Measurements from ENCODE around the gene IRF2BPL. TPM values are rescaled to one million over a fixed set of nuclear protein-coding genes. Genes with fewer than 3 reads are reported as not detected.

Gene IRF2BPL
- total RNA-seq, 2 donors from 2014 or later: 18.3 to 27.1 TPM

- peak overlapping the region in 1 of 2 donors; percentile 75 for H3K9ac ChIP-seq (ENCODE audit: low read depth in 2 of 2, low read length in 2 of 2)
- no peaks in the 10 kb centered on the region for H3K27me3 ChIP-seq
- peak overlapping the region; percentile 100 for H3K27ac ChIP-seq
- no peak overlapping the region for H3K4me3 ChIP-seq
- H3K4me1 ChIP-seq: peaks cover 9% of the 10 kb centered on the region
- intact Hi-C loops (cut with DNase I): no loop called here
- no peaks in the 10 kb centered on the region for H3K9me3 ChIP-seq
- TF ChIP-seq CTCF (IDR thresholded peaks at IDR 0.05): no peak
- no peak for DNase-seq
- H3K36me3 ChIP-seq: no peaks in the 10 kb centered on the region
Measured at GRCh38 chr14:77031759-77032490, 3.4 kb upstream of the IRF2BPL start.

- H3K9ac ChIP-seq (ENCODE audit: low read depth in 2 of 2, low read length in 2 of 2): peak overlapping the region; percentile 93 to 96
- intact Hi-C loops (cut with DNase I): loop anchor here (5.0 kb wide), 1 partner anchor 70 kb away; no protein-coding TSS in a partner anchor
- H3K36me3 ChIP-seq: no peaks in the 10 kb centered on the region
- peak overlapping the region; percentile 73 for H3K4me3 ChIP-seq
- peak; percentile 75 for DNase-seq
- H3K4me1 ChIP-seq: peaks cover 22% of the 10 kb centered on the region
- H3K9me3 ChIP-seq: no peaks in the 10 kb centered on the region
- peak overlapping the region; percentile 100 for H3K27ac ChIP-seq
- H3K27me3 ChIP-seq: no peaks in the 10 kb centered on the region
- no peak for TF ChIP-seq CTCF (IDR thresholded peaks at IDR 0.05)
Measured at GRCh38 chr14:77027538-77028383, 747 bp downstream of the IRF2BPL start.

- intact Hi-C loops (cut with DNase I): loop anchor here (5.0 kb wide), 1 partner anchor 70 kb away; no protein-coding TSS in a partner anchor
- Histone ChIP-seq H3K36me3 (no peaks in the 10 kb centered on the region), H3K9ac (ENCODE audit: low read depth in 2 of 2, low read length in 2 of 2) (peak overlapping the region; percentile 93 to 96), H3K9me3 (no peaks in the 10 kb centered on the region), H3K4me1 (peaks cover 25% of the 10 kb centered on the region), H3K4me3 (peak overlapping the region; percentile 73), H3K27me3 (no peaks in the 10 kb centered on the region), H3K27ac (peak overlapping the region; percentile 100)
- no peak for TF ChIP-seq CTCF (IDR thresholded peaks at IDR 0.05)
- DNase-seq: no peak
Measured at GRCh38 chr14:77026930-77027537, 1.5 kb downstream of the IRF2BPL start.

GRCh38 chr14:77026166-77026929 lies 2.2 kb downstream of the IRF2BPL start:
- peak overlapping the region; percentile 78 to 96 for H3K9ac ChIP-seq (ENCODE audit: low read depth in 2 of 2, low read length in 2 of 2)
- no peaks in the 10 kb centered on the region for H3K9me3 ChIP-seq
- no peak for DNase-seq
- H3K4me3 ChIP-seq: peak overlapping the region; percentile 73
- peak overlapping the region; percentile 100 for H3K27ac ChIP-seq
- peaks cover 25% of the 10 kb centered on the region for H3K4me1 ChIP-seq
- no peaks in the 10 kb centered on the region for H3K36me3 ChIP-seq
- no peaks in the 10 kb centered on the region for H3K27me3 ChIP-seq
- no peak for TF ChIP-seq CTCF (IDR thresholded peaks at IDR 0.05)
- intact Hi-C loops (cut with DNase I): loop anchor here (5.0 kb wide), 1 partner anchor 69 kb away; no protein-coding TSS in a partner anchor
